HG02852 (cell line): ENCODE measurements around the gene UGT1A7.
"Not testable (repeated sequence)": the region's sequence is repeated elsewhere in the genome, so short reads cannot be mapped to it uniquely, and the experiment has no call there.

ENCODE experiments used
- ATAC-seq: cut with Tn5 transposase; IDR thresholded peaks from one replicate; pipeline ENCODE4 v1.9.1; 2021; ENCODE audit warnings: mild to moderate bottlenecking, moderate library complexity; ENCODE audit not compliant: unreplicated experiment

The UGT1A7 gene

GRCh38 chr2:233711312-233712008 lies 29.8 kb downstream of the UGT1A7 start:
- no peak for ATAC-seq

GRCh38 chr2:233712611-233713261 lies 31.0 kb downstream of the UGT1A7 start, which contains the start of gene UGT1A5:
Gene UGT1A5, plus strand, starts transcription at chr2:233712907. Its CDS starts 85 bp downstream, at chr2:233712992.
- ATAC-seq: no peak

GRCh38 chr2:233713262-233713615 lies 31.5 kb downstream of the UGT1A7 start:
- ATAC-seq: no peak

GRCh38 chr2:233714121-233714520 lies 32.4 kb downstream of the UGT1A7 start:
- no peak for ATAC-seq

- ATAC-seq: no peak
Measured at GRCh38 chr2:233718552-233718951, 36.9 kb downstream of the UGT1A7 start, which contains the start of gene UGT1A4. Gene UGT1A4, plus strand, starts transcription at chr2:233718736. Its CDS starts 85 bp downstream, at chr2:233718821.

DNA sequence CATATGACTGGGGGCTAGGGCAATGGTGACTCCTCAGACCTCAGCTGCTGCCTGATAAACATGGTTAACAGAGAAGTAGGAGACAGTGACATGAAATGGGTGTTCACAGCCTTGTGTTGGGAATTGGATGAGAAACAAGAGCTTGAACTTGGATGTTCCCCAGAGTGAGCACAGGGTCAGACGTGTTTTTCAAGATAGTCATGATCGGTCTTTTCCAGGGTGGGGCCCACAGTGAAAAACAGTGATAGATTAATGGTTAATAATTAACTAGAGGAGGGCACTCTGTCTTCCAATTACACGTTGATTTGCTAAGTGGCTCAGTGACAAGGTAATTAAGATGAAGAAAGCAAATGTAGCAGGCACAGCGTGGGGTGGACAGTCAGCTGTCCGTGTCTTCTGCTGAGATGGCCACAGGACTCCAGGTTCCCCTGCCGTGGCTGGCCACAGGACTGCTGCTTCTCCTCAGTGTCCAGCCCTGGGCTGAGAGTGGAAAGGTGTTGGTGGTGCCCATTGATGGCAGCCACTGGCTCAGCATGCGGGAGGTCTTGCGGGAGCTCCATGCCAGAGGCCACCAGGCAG lies 47.1 kb downstream of the UGT1A7 start, which contains the start of gene UGT1A3:
Gene UGT1A3 (plus strand): TSS at position 320 of the 579 bp plus-strand sequence. CDS start 85 bp downstream, at position 405.
- ATAC-seq: no peak

DNA sequence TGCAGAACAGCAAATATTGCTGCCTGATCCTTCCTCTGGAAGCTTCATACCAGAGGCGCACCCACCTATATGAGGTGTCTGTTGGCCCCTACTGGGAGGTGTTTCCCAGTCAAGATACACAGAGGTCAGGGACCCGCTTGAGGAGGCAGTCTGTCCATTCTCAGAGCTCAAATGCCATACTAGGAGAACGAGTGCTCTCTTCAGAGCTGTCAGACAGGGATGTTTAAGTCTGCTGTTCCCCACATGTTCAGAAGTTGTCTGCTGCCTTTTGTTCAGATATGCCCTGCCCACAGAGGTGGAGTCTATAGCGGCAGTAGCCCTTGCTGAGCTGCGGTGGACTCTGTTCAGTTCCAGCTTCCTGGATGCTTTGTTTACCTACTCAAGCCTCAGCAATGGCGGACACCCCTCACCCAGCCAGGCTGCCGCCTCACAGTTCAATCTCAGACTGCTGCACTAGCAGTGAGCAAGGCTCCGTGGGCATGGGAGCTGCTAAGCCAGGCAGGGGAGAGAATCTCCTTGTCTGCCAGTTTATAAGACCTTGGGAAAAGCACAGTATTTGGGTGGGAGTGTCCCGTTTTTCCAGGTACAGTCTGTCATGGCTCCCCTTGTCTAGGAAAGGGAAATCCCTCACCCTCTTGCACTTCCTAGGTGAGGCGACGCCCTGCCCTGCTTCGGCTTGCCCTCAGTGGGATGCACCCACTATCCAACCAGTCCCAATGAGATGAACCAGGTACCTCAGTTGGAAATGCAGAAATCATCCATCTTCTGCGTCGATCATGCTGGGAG lies 55.4 kb downstream of the UGT1A7 start:
- not testable (repeated sequence) for ATAC-seq

GRCh38 chr2:233740870-233741269 lies 59.2 kb downstream of the UGT1A7 start:
- no peak for ATAC-seq

DNA sequence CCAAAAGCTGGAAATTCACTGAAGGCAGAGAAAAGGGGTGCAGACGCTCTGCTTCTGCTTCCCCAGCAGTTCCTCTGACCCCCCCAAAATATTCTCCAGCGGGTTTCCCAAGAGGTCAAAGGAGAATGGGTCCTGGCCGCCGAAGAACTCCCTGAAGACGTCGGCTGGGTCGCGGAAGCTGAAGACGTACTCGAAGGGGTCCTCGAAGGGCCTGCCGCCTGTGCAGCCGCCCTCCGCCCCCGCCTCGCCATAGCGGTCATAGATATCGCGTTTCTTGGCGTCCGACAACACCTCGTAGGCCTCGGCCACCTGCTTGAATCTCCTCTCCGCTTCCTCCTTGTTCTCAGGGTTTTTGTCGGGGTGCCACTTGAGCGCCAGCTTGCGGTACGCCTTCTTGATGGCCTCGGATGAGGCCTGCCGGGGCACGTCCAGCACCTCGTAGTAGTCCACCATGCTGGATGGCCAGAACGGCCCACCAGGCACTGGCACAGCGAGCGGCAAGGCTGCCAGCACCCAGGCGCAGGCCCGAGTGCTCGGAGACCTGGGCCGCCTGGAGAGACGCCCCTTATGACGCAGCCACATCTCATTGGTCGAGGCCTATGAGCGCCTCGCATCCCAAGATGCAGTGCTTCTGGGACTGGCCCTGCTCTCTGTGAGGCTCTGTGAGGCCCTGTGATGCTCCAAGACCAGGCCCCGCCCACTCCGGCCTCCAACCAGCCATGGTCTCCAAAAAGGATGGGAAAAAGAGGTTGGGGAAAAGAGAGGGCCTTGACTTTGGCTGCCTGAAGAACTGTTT lies 62.0 kb downstream of the UGT1A7 start:
- no peak for ATAC-seq

DNA sequence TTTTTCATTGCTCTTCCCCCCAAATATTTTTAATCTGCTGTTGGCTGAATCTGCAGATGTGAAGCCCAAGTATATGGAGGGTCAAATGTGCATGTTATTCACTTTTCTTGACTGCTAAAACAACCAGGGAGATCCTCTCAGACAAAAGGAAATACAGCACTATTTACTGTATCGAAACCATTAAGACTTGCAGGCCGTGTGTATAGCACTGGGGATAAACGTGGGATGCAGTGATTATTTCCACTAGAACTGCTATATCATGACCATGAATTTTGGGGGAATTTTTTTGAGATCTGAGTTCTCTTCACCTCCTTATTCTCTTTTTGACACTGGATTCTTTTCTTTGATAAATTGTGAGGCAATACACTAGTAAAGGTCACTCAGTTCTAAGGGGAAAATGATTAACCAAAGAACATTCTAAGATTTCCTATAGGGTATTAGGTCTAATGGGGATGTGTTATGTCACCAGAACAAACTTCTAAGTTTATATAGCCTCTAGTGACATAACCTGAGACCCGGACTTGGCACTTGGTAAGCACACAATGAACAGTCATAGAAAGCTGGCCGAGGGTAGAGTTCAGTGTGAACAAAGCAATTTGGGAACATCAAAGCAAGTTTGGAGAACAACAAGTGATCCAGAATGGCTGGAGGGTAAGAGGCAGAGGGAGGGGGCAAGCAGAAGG lies 63.5 kb downstream of the UGT1A7 start:
- ATAC-seq: no peak

GRCh38 chr2:233745838-233746237 lies 64.1 kb downstream of the UGT1A7 start:
- not testable (repeated sequence) for ATAC-seq

- ATAC-seq: no peak
Measured at GRCh38 chr2:233746475-233747282, 65.0 kb downstream of the UGT1A7 start.

DNA sequence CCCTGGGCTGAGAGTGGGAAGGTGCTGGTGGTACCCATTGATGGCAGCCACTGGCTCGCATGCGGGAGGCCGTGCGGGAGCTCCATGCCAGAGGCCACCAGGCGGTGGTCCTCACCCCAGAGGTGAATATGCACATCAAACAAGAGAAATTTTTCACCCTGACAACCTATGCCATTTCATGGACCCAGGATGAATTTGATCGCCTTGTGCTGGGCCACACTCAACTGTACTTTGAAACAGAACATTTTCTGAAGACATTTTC lies 65.5 kb downstream of the UGT1A7 start:
- no peak for ATAC-seq

GRCh38 chr2:233750689-233751088 lies 69.0 kb downstream of the UGT1A7 start:
- ATAC-seq: not testable (repeated sequence)

GRCh38 chr2:233751212-233752009 lies 69.7 kb downstream of the UGT1A7 start:
- ATAC-seq: not testable (repeated sequence)

GRCh38 chr2:233754872-233755611 lies 73.3 kb downstream of the UGT1A7 start:
- ATAC-seq: no peak

GRCh38 chr2:233756429-233757081 lies 74.9 kb downstream of the UGT1A7 start:
- no peak for ATAC-seq
